GM20431 (cell line): ENCODE data around the gene PAPPA2.
"Not testable (repeated sequence)": the region's sequence is repeated elsewhere in the genome, so short reads cannot be mapped to it uniquely, and the experiment has no call there.

ENCODE experiments used
- in situ Hi-C: fragments of 300-500 bp; cut with MseI, MboI; formaldehyde crosslinking; loops from one replicate; pipeline ENCODE4 v1.15.0; 2020; ENCODE audit warnings: low sequenced_read_pairs; ENCODE audit not compliant: unreplicated experiment

Gene PAPPA2

DNA sequence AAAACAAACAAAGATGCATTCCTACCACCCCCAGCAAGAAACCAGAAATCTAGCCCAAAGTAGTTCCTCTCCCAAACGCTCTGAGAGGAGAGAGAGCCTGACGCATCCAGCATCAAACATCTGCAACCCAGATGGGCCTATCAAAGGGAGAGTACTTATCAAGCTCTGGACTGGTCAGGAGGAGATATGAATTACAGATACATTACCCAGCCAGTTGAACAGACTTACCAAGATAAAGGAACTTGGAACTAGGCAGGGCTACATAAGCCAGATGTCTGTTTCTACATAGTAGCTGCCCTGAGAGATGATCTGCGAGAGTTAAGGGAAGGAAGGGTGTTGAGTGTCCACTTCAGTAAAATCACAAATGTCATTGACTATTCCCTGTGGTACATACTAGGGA, 138.4 kb downstream of the PAPPA2 start:
- in situ Hi-C loops, result no loop called here

DNA sequence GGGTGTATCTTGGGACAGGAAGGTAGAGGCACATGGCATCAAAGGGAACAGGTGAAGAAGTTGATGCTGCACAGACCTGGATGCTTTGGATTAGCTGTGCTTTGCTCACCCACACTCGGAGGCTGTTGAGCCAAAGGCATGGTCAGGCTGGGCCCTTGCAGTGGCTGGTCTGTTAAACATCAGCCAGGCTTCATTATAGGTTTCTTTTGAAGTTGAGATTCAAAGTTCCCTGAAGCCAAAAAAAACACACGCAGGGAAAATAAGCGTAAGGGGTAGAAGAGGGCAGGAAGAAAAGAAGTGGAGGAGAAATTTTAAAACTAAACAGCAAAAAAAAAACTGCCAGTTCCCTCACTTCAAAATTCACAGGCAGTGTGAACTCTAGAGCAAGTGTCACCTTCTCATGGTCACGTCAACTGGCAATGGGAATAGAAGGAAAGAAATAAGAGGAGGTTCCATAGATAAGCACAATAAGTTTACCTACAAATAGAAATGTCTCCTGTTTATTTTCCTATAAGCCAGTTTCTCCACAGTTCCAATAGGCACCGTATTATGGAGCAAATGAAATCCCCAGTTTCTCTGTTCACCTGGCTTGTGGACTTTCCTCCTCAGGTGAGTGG, 139.5 kb downstream of the PAPPA2 start:
- in situ Hi-C loops, result no loop called here

DNA sequence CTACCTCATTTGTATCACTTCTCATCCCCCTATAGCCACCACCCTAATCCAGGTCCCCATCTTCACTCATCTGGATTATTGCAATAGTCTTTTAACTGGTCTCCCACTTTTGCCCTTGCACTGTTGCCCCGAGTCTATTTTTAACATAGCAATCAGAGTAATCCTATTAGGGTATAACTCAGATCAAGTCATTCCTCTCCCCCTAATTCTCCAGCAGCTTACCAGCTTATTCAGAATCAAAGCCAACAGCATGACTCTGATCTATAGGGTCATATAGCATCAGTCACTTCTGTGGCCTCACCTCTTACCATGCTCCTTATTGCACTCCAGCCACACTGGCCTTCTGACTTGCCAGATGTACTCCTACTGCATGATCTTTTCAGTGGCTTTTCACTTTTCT, 140.7 kb downstream of the PAPPA2 start:
- in situ Hi-C loops, result no loop called here

DNA sequence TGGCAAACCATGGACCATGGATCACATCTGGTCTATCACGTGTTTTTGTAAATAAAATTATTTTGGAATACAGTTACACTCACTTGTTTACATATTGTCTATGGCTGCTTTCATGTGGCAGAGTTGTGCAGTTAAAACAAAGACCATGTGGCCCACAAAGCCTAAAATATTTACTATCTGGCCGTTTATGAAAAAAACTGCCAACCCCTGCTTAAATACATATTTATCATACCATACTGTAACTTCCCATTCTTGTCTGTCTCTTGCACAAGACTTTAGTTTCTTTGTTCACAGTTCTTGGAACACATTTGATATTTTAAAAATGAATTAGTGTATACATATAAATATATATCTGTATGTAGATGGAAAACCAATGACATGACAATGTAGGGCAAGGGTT, 141.5 kb downstream of the PAPPA2 start:
- in situ Hi-C loops, result no loop called here

DNA sequence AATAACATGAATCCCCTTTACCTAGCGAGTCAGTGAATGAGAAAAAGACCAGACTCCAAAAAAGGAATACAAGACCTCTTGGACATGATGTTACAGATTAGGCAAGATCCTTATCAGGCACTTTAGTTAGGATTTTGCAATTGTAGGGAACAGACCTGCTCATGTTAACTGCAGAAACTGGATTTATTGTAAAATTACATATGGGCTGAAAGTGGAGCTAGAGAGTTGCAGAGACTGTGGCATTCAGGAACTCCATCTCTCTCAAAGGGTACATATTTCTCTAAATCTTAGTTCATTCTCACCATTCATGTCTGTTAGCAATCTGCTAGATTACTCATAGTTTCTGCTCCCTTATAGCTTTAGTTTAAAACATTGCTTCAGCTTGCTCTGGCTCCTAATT, 142.2 kb downstream of the PAPPA2 start:
- in situ Hi-C loops, result no loop called here

DNA sequence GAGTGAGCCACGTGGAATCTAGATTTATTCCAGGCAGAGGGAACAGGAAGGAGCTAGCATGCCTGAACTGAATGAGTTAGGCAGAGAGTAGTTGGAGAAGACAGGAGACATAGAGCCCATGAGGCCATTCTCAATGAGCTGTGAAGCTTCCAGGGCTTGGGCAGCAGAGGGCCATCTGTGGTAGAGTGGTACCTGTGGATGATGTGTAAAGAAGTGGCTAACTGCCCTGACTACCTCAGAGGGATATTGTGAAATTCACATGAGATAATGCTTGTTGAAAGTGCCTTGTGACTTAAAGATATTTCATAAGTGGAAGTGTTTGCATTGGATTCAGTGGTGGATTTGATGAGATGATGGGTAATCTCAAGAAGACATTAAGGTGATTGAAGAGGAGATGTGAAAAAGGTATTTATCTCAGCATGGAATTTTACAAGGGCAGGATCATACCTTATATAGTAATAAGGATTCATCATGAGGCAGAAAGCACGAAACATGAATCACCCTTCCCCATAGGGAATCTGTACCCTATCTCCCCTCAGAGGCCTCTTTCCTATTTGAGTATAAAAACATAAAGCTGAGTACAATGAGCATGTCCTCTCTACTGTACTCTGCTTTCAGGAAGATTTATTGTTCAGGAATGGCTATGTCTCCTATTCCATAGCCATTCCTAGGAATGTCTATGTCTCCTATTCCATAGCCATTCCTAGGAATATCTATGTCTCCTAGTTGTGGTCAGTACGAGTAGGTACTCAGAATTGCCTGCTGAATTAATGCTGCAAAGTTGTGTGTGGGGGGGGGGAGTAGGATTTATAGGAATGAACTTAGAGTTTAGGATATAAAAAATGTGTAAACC, 146.8 kb downstream of the PAPPA2 start:
- in situ Hi-C loops, result no loop called here

DNA sequence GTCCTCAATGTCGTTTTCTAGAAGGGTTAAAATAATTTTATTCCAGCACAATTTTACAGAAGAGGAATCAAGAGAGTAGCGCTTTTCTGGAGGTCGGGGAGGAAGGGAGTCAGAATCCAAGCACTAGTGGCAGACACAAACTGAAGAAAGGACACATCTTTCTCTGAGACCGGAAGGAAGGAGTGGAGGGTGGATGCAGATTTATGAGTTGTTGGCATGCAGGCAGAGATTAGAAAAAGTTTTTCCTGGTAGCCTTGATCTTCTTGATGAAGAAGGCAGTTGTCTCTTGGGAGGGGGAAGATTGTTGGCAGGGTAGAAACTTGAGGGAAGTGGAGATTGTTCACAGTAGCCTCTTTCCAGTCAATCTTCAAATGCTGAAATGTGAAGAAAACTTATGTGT, 149.8 kb downstream of the PAPPA2 start:
- in situ Hi-C loops, result no loop called here

DNA sequence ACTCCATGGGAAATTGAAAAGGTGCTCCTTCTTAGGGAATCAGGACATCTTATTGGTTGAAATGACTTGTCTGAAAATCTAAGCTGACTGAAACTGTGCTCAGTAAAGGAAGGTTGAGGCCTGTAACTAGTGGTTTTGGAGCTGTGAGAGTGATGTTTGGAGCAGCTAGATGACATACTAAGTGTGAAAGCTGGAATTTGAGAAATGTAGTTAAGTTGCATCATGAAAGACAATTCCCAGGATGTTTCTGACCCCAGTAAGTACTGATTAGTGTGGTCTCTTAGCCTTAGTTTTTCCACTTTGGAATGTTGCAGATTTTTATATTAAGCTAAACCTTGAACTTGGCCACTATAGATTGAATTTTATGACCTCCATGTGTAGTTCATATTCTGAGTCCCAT, 154.9 kb downstream of the PAPPA2 start:
- in situ Hi-C loops, result no loop called here

DNA sequence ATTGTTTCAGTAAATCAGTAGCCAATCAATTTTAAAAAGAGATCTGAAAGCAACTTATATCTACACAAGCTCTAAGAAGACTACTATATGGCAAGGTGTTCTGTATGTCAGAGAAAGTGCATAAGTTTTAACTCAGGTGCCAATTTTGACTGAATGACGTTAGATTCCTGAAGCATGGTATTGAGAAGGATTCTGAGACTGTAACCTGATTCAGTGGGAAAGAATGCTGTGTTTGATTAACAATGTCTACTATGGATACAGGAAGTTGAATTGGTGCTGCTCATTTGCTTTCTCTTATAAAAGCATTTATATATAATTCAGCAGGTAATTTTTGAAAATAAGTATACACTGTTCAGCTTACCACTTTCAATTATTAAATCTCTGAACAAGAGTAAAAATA, 156.3 kb downstream of the PAPPA2 start:
- in situ Hi-C loops, result no loop called here

DNA sequence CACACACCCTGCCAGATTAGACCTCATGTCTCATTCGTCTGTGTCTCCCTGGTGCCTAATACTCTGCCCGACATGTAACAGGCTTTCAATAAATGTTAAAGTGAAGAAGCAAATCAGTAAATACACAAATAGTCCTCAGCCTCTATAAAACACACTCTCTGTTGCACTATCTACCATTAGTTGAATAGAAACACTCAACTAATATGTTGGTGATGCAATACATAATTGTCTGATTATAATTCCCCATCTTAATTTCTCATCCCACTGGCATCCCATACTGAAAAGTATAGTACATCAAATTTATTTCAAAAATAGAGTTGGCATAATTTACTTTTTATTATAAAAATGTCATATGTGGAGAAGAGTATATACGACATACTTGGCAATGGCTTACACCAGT, 162.4 kb downstream of the PAPPA2 start:
- in situ Hi-C loops, result no loop called here

DNA sequence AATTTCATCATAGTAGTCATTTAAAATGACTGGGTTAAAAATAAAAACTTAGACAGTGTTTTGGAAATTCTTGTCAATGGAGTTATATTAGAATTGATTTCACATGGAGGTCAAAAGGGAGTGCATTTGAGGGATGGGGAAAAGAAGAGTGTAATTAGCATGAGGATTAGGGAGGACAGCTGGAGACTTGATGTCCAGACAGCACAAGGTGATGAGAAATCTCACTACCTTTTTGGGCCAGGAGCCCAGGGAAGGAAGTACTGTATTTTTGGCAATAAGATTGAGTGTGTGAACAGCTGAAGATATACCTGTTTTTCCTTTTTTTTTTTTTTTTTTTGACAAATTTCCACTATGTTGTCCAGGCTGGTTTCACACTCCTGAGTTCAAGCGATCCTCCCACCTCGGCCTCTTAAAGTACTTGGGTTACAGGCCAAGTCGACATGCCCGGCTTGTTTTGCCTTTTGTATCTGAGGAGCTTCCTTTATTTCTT, 163.6 kb downstream of the PAPPA2 start:
- in situ Hi-C loops, result no loop called here

DNA sequence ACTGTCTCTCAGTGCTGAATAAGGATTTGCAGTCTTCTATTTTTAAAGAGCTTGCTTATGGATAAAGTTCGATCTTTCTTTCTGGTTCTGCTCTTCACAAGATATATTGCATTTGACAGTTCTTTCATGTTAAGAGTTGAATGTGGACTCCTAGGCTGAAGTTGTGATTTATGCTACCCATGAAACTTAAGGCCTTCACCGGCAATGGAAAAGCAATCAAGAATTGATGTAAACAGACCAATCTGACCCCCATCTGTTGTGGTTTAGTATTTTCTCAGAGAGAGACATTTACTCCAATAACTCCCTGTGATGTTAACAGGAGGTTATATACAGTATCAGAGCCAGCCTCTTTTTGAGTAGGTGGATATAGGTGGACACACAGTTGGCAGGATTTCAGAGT, 165.8 kb downstream of the PAPPA2 start:
- in situ Hi-C loops, result no loop called here

DNA sequence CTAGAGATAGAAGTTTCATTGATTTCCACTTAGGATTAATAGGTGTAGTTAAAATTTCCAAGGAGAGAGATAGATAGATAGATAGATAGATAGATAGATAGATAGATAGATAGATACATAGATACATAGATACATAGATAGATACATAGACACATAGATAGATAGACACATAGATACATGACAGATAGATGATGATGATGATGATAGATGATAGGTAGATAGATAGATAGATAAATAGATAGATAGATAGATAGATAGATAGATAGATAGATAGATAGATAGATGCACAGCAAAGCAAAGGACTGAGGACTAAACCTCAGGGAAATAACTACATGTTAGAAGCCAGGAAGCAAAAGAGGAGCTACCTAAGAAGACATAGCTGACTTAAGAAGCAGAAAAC, 171.8 kb downstream of the PAPPA2 start:
- in situ Hi-C loops, result not testable (repeated sequence)

DNA sequence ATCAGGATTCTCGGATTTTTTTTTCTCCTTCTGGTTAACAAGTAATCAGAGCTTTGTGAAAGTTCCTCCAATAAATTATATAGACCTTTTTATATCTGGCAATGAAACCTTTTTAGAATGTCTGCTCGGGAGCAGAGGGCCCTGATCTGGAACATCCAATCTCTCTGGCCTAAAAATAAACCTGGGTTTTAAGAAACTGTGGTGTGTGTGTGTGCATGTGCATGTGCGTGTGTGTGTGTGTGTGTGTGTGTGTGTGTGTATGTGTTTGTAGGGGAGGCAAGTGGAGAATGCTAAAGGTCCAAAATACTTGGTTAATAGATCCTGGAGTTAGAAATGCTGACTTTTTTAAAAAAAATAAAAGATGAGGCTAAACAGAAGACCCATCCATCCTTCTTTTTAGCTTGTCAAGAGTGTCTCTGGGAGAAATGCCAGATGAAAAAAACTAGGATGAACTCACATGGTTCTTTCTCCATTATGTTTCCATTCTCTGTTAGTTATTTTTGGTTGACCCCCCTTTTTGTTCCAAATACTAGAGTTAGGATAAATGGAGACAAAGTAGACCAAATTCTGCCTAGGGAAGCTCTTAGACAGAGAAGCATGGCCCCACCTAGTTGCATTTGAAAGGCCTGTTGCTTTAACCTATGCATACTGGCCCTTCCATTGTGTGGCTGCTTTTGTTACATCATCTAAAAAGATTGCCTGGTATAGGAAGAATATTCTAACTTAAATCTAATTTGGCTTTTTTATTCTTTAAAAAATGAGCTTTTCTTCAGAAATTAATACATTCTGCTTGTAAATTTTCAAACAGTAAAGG, 175.9 kb downstream of the PAPPA2 start:
- in situ Hi-C loops, result no loop called here

DNA sequence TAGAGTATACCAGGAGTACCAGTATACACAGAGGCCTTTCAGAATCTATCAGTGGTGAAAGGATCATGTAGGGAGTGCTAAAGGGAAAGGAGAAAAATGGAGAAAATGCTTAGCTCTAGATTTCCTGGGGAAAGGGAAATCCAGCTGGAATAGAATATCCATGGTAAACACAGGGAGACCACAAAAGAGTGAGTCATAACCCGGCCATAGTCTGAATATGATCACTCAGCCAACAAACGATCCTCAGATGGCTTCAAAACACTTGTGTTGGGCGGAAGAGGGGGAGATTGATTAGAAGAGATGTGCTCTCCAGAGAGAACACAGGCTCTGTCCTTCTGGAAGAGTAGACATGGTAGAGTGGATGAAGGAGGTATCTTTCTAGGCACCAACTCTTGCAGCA, 180.6 kb downstream of the PAPPA2 start:
- in situ Hi-C loops, result no loop called here

DNA sequence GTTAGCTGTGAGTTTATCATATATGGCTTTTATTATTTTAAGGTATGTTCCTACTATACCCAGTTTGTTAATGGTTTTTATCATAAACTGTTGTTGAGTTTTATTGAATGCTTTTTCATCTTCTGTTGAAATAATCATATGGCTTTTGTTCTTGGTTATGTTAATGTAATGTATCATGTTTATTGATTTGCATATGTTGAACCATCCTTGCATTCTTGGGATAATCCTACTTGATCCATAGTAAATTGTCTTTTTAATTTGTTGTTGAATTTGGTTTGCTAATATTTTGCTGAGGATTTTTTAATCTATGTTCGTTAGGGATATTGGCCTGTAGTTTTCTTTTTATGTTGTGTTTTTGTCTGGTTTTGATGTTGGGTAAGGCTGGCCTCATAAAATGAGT, 185.6 kb downstream of the PAPPA2 start:
- in situ Hi-C loops, result no loop called here

DNA sequence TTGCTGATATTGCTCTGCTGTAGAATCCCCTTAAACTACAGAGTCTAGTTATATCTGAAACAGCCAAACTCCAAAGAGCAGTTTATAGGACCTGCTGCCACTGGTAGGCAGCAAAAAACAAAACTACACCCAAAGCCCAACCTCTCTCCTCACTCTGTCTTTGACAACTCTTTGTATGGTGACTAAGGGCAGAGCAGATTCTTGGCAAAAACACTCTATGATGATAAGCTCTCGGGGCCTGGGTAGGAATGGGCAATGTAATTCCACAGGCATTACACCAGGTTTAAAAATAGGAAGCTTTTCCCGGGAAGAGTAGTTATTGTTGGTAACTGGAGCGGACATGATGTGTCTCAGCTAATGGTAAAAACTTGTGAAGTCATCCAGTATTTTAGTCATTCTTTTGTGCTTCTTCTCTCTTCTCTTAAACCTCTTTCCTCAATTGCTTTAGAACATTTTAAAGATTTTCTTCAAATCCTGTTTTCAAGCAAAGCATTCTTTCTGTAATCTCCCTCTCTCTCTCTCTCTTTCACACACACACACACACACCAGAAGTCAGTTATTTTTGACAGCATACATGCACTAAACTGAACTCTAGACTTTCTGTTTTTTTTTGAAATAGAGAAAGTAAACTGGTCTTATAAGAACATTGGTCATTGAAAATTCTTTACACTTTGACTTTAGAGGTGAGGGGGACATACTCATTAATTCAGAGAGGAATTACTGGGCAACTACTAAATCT, 193.5 kb downstream of the PAPPA2 start:
- in situ Hi-C loops, result no loop called here

DNA sequence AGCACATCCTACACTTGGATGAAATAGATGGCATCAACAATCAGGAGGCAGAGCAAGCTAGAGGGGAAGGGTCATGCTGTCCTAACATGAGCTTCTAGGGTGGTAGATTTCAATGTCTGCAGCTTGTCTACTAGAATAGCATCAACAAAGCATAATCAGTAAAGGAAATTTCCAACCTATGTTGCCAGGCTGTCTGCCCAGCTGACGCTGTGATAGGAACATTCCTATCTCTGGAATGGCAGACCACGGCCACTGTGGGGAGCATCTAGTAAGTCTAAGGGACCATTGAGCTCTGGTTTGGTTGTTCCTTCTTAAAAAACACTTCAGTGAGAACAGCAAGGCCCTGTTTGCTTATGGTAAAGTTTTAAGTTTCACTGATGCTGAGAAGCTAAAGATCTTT, 206.8 kb downstream of the PAPPA2 start:
- in situ Hi-C loops, result no loop called here

DNA sequence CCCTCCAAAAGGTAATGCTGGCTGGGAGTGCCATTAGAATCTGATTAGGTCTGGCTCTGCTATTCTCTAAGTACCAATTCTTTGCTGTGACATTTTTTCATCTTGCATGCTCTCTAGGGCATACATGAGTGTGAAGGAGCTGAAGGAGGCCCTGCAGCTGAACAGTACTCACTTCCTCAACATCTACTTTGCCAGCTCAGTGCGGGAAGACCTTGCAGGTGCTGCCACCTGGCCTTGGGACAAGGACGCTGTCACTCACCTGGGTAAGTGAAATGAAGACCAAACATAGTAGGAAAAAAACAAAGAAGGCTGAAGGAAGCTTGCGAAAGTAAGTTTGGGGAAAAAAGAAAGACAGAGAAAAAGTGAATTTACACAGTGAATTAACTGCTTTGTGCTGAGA, 207.9 kb downstream of the PAPPA2 start:
- in situ Hi-C loops, result no loop called here

DNA sequence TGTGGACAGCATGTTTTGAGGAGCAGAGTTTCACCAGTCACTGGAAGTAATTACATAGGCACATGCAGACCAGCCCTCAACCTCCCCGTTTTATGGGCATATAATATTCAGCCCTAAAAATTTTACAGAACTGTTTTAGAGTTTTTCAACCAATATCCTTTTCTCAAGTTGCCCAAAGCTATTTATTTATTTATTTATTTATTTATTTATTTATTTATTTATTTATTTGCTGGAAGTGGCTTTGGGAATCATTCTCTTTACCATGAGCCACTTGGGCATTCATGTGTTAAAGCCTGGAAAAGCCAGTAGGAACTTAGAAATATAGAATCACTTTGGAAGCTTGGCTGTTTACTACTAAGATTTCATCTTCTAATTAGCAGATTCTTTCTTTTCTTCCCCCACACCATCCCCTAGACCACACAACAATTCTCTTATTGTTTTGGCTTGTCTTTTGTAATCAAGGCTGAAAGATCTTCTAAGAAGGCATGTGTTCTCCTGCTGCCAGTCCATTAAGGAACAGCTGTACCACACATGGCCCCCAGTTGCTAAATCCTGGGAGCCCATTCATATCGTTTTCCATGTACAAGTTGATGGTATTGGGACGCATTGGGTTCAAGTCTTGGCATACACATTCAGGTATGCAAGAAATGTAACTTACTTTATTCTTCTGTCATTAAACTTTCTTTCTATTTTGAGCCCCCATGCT, 220.0 kb downstream of the PAPPA2 start:
- in situ Hi-C loops, result no loop called here
